Stimulated activated CD4-positive, alpha-beta T cell treated with anti-CD3 and anti-CD28 coated beads, Interleukin-15, amount 100 ng/mL, for 48 hours (primary cell): ENCODE results near the gene PTPRD.

ENCODE experiments used
- DNase-seq, 2 donors: peaks; one replicate each; pipeline ENCODE4 v3.0.0-alpha.2; 2020; ENCODE audit warnings: low read depth in 2 of 2

The PTPRD gene

GRCh38 chr9:8585036-8585435, 2027.8 kb downstream of the PTPRD start:
- no peak for DNase-seq

- DNase-seq: no peak
Observed at GRCh38 chr9:8579661-8580060, 2033.1 kb downstream of the PTPRD start.

- DNase-seq: no peak
Observed at GRCh38 chr9:8576741-8577140, 2036.1 kb downstream of the PTPRD start.

- no peak for DNase-seq
Observed at GRCh38 chr9:8574846-8575245, 2038.0 kb downstream of the PTPRD start.

GRCh38 chr9:8572209-8572608, 2040.6 kb downstream of the PTPRD start:
- no peak for DNase-seq

GRCh38 chr9:8571643-8572042, 2041.2 kb downstream of the PTPRD start:
- no peak for DNase-seq

- no peak for DNase-seq
Observed at GRCh38 chr9:8570776-8571175, 2042.0 kb downstream of the PTPRD start.

- no peak for DNase-seq
Observed at GRCh38 chr9:8569823-8570222, 2043.0 kb downstream of the PTPRD start.

GRCh38 chr9:8567963-8568579, 2044.7 kb downstream of the PTPRD start:
- no peak for DNase-seq

- DNase-seq: no peak
Observed at GRCh38 chr9:8564960-8565359, 2047.8 kb downstream of the PTPRD start.

- DNase-seq: no peak
Observed at GRCh38 chr9:8560560-8561525, 2052.0 kb downstream of the PTPRD start.

GRCh38 chr9:8558176-8558575, 2054.6 kb downstream of the PTPRD start:
- DNase-seq: no peak

GRCh38 chr9:8555762-8556500, 2056.9 kb downstream of the PTPRD start:
- no peak for DNase-seq

GRCh38 chr9:8553444-8553843, 2059.4 kb downstream of the PTPRD start:
- DNase-seq: no peak

- no peak for DNase-seq
Observed at GRCh38 chr9:8552732-8553131, 2060.1 kb downstream of the PTPRD start.

- no peak for DNase-seq
Observed at GRCh38 chr9:8549214-8549613, 2063.6 kb downstream of the PTPRD start.

GRCh38 chr9:8543219-8543618, 2069.6 kb downstream of the PTPRD start:
- no peak for DNase-seq

GRCh38 chr9:8542537-8542936, 2070.3 kb downstream of the PTPRD start:
- no peak for DNase-seq

GRCh38 chr9:8539681-8540197, 2073.1 kb downstream of the PTPRD start:
- DNase-seq: no peak

- no peak for DNase-seq
Observed at GRCh38 chr9:8536845-8537244, 2076.0 kb downstream of the PTPRD start.

GRCh38 chr9:8534828-8535227, 2078.0 kb downstream of the PTPRD start:
- no peak for DNase-seq

GRCh38 chr9:8533681-8534080, 2079.1 kb downstream of the PTPRD start:
- DNase-seq: no peak
